ENCODE data around the gene PUM1. TPM values are rescaled to one million over a fixed set of nuclear protein-coding genes. Genes with fewer than 3 reads are reported as not detected.
"Not testable (repeated sequence)": the region's sequence is repeated elsewhere in the genome, so short reads cannot be mapped to it uniquely, and the experiment has no call there.

The PUM1 gene
- total RNA-seq, 6 experiments from 2014 or later: 83.6 to 95.4 (median 90.8) TPM

- H3K4me1 Mint-ChIP-seq (ENCODE audit: low read depth): peaks cover 54% of the 10 kb centered on the region
- H3K9me3 Mint-ChIP-seq: no peaks in the 10 kb centered on the region
- no peak for TF ChIP-seq CTCF (IDR thresholded peaks at IDR 0.05)
- H3K27me3 Mint-ChIP-seq (ENCODE audit: insufficient read depth): peaks cover 4% of the 10 kb centered on the region; the same call in 1 of the 2 replicates
- H3K4me3 Mint-ChIP-seq: no peak overlapping the region
- peaks cover 63% of the 10 kb centered on the region for H3K36me3 Mint-ChIP-seq (ENCODE audit: low read depth)
- no peak overlapping the region for H3K27ac Mint-ChIP-seq
- DNase-seq: no peak
Measured at GRCh38 chr1:30953685-30954084, 111.8 kb downstream of the PUM1 start.

- Mint-ChIP-seq H3K9me3 (no peaks in the 10 kb centered on the region), H3K4me1 (ENCODE audit: low read depth) (peaks cover 47% of the 10 kb centered on the region), H3K27ac (peak overlapping the region; percentile 21; the same call in 1 of the 2 replicates), H3K27me3 (ENCODE audit: insufficient read depth) (peaks cover 4% of the 10 kb centered on the region; the same call in 1 of the 2 replicates), H3K36me3 (ENCODE audit: low read depth) (peaks cover 63% of the 10 kb centered on the region), H3K4me3 (no peak overlapping the region)
- no peak for TF ChIP-seq CTCF (IDR thresholded peaks at IDR 0.05)
- DNase-seq: no peak
Measured at GRCh38 chr1:30952098-30952497, 113.4 kb downstream of the PUM1 start.

GRCh38 chr1:30950700-30951099 is 114.8 kb downstream of the PUM1 start:
- Mint-ChIP-seq H3K27me3 (ENCODE audit: insufficient read depth) (peaks cover 4% of the 10 kb centered on the region; the same call in 1 of the 2 replicates), H3K4me3 (no peak overlapping the region), H3K9me3 (no peaks in the 10 kb centered on the region), H3K27ac (no peak overlapping the region), H3K36me3 (ENCODE audit: low read depth) (peaks cover 63% of the 10 kb centered on the region), H3K4me1 (ENCODE audit: low read depth) (peaks cover 33% of the 10 kb centered on the region)
- DNase-seq: no peak
- no peak for TF ChIP-seq CTCF (IDR thresholded peaks at IDR 0.05)

DNA sequence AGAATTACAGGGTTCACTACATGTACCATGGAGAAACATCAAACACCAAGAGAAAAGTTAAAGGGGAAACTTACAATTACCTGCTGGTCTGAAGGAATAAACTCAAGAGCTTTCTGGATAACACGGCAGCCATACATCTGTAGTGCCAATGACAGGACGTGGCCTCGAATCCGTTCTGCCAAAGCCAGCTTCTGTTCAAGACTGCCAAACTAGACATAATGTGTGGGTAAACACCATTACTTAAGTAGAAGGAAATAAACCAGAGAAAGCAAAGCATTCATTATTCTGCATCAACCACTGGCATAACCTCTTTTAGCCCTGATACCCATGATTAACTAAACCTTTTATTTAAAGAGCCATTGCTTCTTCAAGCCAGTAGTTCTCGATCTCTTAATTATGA is 115.5 kb downstream of the PUM1 start:
- Mint-ChIP-seq H3K4me1 (ENCODE audit: low read depth) (peaks cover 29% of the 10 kb centered on the region), H3K9me3 (no peaks in the 10 kb centered on the region), H3K36me3 (ENCODE audit: low read depth) (peaks cover 67% of the 10 kb centered on the region), H3K27me3 (ENCODE audit: insufficient read depth) (peaks cover 4% of the 10 kb centered on the region; the same call in 1 of the 2 replicates), H3K27ac (no peak overlapping the region), H3K4me3 (no peak overlapping the region)
- no peak for TF ChIP-seq CTCF (IDR thresholded peaks at IDR 0.05)
- no peak for DNase-seq

GRCh38 chr1:30949487-30949838 is 116.1 kb downstream of the PUM1 start:
- H3K9me3 Mint-ChIP-seq: not testable (repeated sequence)

GRCh38 chr1:30948813-30949486 is 116.6 kb downstream of the PUM1 start:
- DNase-seq: peak; percentile 41
- Mint-ChIP-seq H3K36me3 (ENCODE audit: low read depth) (peaks cover 65% of the 10 kb centered on the region), H3K4me1 (ENCODE audit: low read depth) (peaks cover 23% of the 10 kb centered on the region), H3K27ac (peak overlapping the region; percentile 68)
- H3K4me3 Mint-ChIP-seq; H3K9me3 Mint-ChIP-seq; H3K27me3 Mint-ChIP-seq (ENCODE audit: insufficient read depth): not testable (repeated sequence)

More at GRCh38 chr1:30949487-30949838, 116.1 kb downstream of the PUM1 start:
- not testable (repeated sequence) for DNase-seq; H3K4me3 Mint-ChIP-seq; H3K27me3 Mint-ChIP-seq (ENCODE audit: insufficient read depth); H3K27ac Mint-ChIP-seq
- H3K4me1 Mint-ChIP-seq (ENCODE audit: low read depth): peaks cover 24% of the 10 kb centered on the region
- H3K36me3 Mint-ChIP-seq (ENCODE audit: low read depth): peaks cover 64% of the 10 kb centered on the region

Measured in HFFc6 (cell line).